GM12801 (cell line): ENCODE data around the gene GLI3.

Source experiments
- TF ChIP-seq, protein P1 (sequence below): IDR thresholded peaks from one replicate; pipeline ENCODE4 v1.5.1; 2011; ENCODE audit warnings: control low read depth; ENCODE audit not compliant: insufficient read length; ENCODE audit errors: extremely low read depth

Gene GLI3

DNA sequence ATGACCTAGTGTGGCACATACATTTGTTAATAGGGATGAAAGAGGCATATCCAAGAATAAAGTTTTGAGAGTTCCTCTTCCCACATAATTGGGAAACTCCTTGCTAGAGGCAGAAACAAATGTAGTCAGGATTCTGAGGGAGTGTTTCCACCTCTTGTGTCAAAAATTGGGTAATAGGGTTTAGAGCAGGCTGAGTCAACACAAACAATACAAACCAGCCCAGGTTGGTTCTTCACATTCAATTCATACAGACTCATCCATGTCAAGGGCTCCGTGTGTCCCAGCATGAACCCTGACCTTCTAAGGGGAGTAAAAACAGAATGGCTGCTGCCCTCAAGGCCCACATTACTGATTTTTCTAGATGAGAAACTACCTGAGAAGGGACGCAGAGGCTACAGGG is 75.3 kb downstream of the GLI3 start:
- TF ChIP-seq, protein P1, sequence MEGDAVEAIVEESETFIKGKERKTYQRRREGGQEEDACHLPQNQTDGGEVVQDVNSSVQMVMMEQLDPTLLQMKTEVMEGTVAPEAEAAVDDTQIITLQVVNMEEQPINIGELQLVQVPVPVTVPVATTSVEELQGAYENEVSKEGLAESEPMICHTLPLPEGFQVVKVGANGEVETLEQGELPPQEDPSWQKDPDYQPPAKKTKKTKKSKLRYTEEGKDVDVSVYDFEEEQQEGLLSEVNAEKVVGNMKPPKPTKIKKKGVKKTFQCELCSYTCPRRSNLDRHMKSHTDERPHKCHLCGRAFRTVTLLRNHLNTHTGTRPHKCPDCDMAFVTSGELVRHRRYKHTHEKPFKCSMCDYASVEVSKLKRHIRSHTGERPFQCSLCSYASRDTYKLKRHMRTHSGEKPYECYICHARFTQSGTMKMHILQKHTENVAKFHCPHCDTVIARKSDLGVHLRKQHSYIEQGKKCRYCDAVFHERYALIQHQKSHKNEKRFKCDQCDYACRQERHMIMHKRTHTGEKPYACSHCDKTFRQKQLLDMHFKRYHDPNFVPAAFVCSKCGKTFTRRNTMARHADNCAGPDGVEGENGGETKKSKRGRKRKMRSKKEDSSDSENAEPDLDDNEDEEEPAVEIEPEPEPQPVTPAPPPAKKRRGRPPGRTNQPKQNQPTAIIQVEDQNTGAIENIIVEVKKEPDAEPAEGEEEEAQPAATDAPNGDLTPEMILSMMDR = no peak

DNA sequence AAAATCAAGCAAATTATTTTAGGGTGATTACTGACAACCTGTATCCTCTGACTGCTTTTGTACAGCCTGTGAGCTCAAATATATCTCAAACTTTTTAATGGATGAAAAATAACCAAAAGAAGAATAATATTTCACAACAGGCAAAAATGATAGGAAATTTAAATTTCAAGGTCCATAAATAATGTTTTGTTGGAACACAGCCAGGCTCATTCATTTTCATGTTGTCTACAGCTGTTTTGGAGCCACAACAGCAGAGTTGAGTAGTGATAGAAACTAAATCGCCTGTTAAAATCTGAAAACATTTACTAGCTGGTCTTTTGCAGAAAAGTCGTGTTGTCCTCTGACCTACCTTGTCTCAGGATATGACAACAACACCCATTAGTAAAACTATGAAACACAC is 75.9 kb downstream of the GLI3 start:
- TF ChIP-seq, protein P1 = no peak

GRCh38 chr7:42159130-42159529 is 77.9 kb downstream of the GLI3 start:
- TF ChIP-seq, protein P1 = no peak

DNA sequence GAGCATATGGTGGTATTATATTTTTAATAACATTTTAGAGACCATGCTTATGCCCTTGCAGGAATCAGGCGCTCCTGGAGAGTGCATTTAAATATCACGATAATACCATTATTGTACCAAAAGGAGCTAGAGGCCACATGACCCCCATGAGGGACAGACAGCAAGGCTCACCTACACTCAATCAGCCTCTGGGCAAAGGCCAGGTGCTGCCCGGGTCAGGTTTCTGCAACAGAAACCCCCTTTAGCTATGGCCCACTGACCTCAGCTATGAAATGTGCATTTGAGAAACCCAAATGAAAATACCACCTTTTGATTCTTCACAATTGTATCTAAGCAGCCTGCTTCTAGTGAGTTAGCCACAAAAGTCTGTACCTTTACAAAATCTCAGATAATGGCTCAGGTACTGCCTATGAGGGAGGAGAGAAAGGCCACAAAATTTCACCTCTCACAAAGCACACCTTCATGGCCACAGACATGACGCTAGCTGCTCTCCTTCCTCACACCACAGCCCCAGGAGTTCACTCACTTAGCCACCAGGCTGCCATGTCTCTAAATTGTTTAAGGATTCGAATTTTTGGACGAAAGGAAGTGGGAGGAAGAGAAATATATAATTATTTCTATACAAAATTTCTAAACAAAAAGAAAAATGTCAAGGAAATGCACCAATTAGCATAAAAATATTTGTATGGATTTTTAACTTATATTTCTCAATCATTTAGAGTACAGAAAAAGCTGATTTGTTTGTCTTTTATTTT is 79.9 kb downstream of the GLI3 start:
- TF ChIP-seq, protein P1 = no peak

DNA sequence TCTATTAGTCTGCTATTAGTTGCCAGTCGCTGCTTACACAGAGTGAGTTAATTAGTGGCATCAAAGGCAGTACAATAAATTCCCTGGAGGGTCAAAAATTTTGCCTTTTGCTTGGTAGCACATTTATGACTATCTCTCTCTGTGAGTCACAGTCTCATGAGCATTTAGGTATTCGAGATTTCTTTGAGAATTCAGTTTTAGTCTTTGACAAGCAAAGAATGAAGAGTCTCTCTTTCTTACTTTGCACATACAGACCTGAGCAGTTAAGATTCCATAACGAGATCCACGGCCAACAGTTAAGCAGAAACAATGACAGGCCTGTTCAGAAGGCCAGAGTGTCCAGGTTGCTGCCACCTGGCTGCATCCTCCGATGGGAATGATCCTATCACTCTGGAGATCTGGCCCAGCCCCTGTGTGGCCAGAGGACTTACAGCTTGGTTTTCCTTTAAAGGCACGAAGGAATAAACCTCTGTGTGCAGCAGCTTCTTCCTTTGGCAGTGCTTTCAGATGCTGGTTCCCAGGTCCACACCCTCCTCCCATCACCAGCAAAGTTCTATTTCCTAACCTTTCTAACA is 80.6 kb downstream of the GLI3 start:
- TF ChIP-seq, protein P1 = no peak

DNA sequence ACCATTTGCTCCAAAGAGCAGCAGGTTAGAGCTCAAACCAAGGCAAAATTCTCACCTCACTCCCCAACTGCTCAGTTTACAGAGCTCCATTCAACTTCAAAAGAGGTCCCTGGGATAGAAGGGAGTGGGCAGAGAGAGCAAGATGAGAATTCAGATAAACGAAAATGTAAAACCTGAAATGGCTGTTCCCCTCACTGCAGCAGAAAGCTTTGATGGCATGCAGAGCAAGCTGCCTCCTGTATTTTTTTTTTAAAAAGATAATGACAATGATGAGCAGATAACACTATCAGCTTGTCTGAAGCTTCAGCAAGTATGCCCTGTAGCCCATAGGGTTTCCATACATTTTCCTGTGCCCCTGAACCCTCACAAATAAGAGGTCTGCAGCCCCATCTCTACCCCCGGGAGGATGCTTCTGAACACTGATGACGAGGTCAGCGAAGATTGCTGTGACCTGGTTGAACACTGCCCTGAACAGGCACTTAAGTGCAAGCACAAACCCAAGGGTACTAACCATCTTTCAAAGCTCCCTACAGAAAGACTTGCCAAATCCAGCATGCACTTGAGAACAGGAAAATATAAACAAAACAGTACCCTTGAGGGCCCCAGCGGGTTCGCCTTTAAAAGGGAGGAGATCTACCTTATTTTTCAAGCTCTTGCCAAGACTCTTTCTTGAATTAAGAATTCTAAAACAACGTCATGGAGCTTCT is 81.3 kb downstream of the GLI3 start:
- TF ChIP-seq, protein P1 = no peak

DNA sequence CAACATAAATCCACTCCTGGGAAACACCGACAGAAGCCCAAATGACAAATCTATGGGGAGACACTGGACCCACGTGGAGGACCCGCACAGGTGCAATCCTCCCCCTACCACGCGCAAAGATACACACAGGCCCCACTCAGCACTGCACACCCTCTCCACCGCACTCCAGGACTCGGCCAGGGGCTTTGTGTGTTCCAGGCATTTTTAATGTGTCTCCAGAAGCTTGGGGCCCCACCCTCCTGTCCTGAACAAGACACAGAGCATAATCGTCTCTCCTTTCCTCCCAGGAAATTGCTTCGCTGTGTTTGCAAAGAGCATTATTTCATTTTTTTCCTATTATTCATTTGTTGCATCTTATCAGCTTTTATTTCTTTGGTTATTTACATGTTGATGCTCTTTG is 82.8 kb downstream of the GLI3 start:
- TF ChIP-seq, protein P1 = no peak
